Stimulated activated CD8-positive, alpha-beta memory T cell treated with anti-CD3 and anti-CD28 coated beads, Interleukin-7, amount 100 ng/mL, for 1 hour (primary cell): ENCODE data around the gene BEND3.
"Not testable (repeated sequence)": the region's sequence is repeated elsewhere in the genome, so short reads cannot be mapped to it uniquely, and the experiment has no call there.

ENCODE experiments used
- DNase-seq, 2 donors: peaks; one replicate each; pipeline ENCODE4 v3.0.0-alpha.2; 2020; ENCODE audit warnings: low read depth in 2 of 2

The BEND3 gene

DNA sequence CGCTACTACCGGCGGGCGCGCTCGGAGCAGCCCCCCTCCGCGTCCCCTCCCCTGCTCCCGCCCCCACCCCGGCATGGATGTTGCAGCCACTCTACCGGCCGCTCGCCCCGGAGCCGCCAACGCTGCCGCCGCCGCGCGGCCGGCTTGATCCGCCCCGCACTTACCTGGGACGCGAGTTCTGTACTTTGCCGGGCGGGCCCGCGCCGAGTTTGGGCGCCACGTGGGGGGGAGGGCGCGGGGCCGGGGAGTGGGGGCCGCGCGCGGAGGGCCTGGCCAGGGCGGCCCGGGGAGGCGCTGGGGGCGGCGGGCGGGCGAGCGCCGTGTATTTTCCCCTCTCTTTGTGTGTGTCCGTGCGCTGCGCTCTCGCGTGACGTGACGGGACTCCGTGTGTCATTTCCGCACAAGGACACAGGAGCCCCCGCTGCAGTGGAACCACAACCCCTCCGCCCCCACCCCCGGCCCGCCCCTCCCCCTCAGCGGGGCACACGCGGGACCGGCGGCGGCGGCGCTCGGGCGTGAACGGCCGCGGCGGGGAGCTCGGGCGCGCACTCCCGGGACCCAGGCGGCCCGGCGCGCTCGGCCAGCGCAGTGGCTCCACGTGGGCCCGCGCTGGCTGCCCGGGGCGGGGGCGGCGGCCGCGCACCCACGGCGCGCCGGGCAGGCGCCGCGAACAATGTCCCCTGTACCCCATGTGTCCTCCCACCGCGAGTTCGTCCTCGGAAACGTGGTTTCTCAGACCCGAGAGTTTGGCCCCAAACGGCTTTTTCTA, at the start of gene BEND3:
BEND3 (minus strand) TSS at position 590 of the 769 bp plus-strand sequence. CDS start 16,230 bp downstream, outside the sequence.
- no peak for DNase-seq

DNA sequence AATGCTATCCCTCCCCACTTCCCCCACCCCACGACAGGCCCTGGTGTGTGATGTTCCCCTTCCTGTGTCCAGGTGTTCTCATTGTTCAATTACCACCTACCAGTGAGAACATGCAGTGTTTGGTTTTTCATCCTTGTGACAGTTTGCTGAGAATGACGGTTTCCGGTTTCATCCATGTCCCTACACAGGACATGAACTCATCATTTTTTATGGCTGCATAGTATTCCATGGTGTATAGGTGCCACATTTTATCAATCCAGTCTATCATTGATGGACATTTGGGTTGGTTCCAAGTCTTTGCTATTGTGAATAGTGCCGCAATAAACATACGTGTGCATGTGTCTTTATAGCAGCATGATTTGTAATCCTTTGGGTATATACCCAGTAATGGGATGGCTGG, 49.0 kb upstream of the BEND3 start:
- not testable (repeated sequence) for DNase-seq

GRCh38 chr6:107161521-107161920, 46.2 kb upstream of the BEND3 start:
- no peak for DNase-seq

- DNase-seq: no peak
Observed at GRCh38 chr6:107156617-107157016, 41.3 kb upstream of the BEND3 start.

- DNase-seq: no peak
Observed at GRCh38 chr6:107154801-107155160, 39.5 kb upstream of the BEND3 start.

DNA sequence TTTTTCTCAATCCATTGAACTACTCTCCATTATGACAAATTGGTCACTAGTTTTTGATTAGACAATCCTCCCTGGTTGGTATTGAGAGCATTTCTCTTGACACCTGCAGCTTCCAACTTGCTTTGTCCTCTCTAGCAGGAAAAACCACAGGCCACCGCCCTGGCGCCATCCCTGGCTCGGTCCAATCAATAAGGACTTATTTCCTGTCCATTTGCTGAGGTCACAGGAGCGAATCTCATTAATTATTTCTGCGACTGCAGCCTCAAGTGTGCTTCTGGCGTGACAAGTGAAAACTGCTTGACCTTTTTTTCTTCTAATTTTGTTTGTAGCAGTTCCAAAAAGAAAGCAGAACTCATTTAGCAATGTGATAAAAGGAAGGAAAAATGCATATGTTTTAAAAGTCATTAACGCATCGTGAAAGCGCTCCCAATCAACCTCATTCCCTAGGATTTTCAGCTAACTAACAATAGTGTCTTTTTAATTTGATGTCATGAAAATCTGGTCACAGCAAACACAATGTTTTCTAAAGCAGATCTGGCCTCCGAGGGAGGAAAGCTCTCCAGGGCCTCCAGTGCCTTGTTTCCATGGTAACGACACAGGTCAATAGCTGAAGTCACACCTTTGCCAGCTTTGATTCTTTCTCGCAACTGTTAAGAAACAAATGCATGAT, 39.0 kb upstream of the BEND3 start:
- DNase-seq: no peak

- no peak for DNase-seq
Observed at GRCh38 chr6:107152638-107153430, 37.5 kb upstream of the BEND3 start.

- no peak for DNase-seq
Observed at GRCh38 chr6:107144666-107145065, 29.4 kb upstream of the BEND3 start.

- DNase-seq: no peak
Observed at GRCh38 chr6:107144014-107144413, 28.7 kb upstream of the BEND3 start.

DNA sequence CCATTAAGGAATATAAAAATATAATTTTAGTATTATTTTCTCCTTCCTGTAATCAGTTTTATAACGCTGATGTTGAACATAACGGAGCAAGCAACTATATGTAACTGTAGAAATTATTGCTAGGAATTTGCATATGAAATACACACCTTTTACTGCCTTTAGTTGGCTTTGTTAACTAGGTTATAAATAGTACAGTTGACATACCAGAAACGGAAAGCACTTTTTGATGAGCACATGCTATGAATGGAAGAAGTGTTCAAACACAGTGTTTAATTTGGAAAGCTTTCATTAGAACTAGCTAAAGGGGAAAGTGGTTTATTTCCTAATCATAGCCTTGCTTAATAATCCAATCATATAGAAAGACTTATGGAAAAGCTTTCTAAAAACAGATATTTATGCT, 25.3 kb upstream of the BEND3 start:
- DNase-seq: no peak

DNA sequence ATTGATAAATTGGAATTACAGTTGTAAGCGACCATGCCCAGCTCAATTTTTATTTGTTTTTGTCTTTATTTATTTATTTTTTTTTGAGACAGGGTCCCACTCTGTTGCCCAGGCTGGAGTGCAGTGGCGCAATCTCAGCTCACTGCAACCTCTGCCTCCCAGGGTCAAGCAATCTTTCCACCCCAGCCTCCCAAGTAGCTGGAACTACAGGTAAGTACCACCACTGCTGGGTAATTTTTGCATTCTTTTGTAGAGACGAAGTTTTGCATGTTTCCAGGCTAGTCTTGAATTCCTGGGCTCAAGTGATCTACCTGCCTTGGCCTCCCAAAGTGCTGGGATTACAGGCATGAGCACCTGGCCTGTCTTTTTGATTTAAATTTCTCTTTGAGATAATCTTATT, 21.0 kb upstream of the BEND3 start:
- DNase-seq: not testable (repeated sequence)

- DNase-seq: not testable (repeated sequence)
Observed at GRCh38 chr6:107135048-107135680, 19.8 kb upstream of the BEND3 start.

DNA sequence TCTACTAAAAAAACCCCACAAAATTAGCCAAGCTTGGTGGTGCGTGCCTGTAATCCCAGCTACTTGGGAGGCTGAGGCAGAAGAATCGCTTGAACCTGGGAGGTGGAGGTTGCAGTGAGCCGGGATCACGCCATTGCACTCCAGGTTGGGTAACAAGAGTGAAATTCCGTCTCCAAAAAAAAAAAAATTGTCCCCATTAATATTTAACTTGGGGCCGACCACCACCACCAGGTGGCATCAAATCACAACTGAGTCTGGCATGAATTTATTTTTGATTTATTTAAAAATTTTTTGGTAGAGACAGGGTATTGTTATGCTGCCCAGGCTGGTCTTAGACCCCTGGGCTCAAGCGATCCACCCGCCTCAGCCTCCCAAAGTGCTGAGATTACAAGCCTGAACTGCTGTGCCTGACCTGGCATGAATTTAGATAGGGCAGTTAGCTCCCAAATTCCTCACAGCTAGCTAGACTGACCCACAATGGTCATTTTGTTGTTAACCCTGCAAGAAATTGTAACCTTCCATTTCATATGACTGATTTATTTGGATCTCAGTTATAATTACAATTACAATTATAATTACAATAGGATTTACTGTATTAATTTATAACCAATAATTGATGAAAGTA, 17.1 kb upstream of the BEND3 start:
- no peak for DNase-seq

- no peak for DNase-seq
Observed at GRCh38 chr6:107129370-107129925, 14.1 kb upstream of the BEND3 start.

GRCh38 chr6:107128577-107128976, 13.3 kb upstream of the BEND3 start:
- no peak for DNase-seq

GRCh38 chr6:107128175-107128574, 12.9 kb upstream of the BEND3 start:
- DNase-seq: no peak

DNA sequence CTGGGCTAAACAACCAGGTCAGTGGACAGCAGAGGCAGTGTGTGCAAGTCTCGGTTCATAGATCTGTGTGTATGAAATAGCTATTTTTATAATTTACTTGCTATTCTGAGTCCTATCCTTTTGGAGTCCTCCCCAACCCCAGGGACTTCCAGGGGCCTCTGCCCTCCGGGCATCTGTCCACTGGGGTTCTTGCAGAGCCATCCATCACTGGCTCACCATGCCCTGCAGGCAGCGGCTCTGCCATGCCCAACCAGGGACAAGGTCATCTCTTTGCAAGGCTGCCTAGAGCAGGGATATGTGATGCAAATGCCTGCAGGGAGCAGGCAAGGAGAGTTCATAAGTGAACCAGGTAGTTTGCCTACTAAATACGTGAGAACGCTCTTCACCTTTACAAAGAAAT, 10.5 kb upstream of the BEND3 start:
- DNase-seq: no peak

GRCh38 chr6:107124934-107125348, 9.6 kb upstream of the BEND3 start:
- no peak for DNase-seq

DNA sequence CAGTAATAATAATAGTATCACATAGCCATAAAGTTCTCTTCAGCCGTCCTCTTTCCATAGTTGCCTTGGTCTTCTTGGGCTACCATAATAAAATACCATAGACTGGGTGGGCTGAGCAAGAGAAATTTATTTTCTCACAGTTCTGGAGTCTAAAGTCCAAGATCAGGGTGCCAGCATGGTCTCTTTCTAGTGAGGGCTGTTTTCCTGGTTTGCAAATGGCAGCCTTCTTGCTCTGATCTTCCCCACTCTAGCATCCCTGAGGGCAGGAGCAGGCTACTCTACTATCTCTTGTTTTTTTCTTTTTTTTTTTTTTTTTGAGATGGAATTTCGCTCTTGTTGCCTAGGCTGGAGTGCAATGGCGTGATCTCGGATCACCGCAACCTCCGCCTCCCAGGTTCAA, 8.2 kb upstream of the BEND3 start:
- no peak for DNase-seq

DNA sequence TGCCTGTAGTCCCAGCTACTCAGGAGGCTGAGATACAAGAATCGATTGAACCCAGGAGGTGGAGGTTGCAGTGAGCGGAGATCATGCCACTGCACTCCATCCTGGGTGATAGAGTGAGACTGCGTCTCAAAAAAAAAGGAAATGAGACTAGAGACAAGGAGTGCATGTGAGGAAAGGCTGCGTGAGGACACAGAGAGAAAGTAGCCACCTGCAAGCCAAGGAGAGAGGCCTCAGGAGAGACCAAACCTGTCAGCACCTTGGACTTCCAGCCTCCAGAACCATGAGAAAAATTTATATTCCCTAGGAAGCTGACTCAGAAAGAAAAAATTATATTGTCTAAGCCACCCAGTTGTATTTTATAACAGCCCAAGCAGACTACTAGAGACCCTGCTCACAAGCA, 7.4 kb upstream of the BEND3 start:
- no peak for DNase-seq

- DNase-seq: no peak
Observed at GRCh38 chr6:107121964-107122495, 6.7 kb upstream of the BEND3 start.
